Caco-2 (cell line): ENCODE results near the gene TEX50. TPM values are rescaled to one million over a fixed set of nuclear protein-coding genes. Genes with fewer than 3 reads are reported as not detected.
A peak's percentile ranks its signal among the peaks of the same experiment; 100 is the strongest.

ENCODE experiments used
- BruUV-seq: library from RNA; stranded (reverse); fragments of 400-500 nt; replicated peaks from 2 replicates; lab custom pipeline; 2021; lab: Mats Ljungman, UMichigan
- CTCF ChIA-PET: fragments of 300-600 bp; sonication (Branson Sonifier 250); formaldehyde crosslinking; loops from one replicate; lab custom pipeline; 2022; ENCODE audit warnings: antibody characterized with exemption; lab: Charles Lee
- POLR2A ChIA-PET: fragments of 300-600 bp; sonication (Branson Sonifier 250); formaldehyde crosslinking; loops from one replicate; lab custom pipeline; 2022; ENCODE audit warnings: antibody characterized with exemption; lab: Charles Lee
- DNase-seq, 2 experiments: peaks; one replicate each; pipeline versions ENCODE4 v3.0.0 to v3.0.0-alpha.2; 2020 to 2022
- H3K27me3 ChIP-seq: replicated peaks from 2 replicates; pipeline ENCODE4 v1.6.0; 2011; ENCODE audit warnings: low read length; ENCODE audit not compliant: control insufficient read depth, insufficient read depth
- H3K36me3 ChIP-seq: 2 replicates; pipeline ENCODE4 v1.5.1; 2011; ENCODE audit warnings: low read length; ENCODE audit not compliant: control insufficient read depth, insufficient read depth
- H3K4me1 ChIP-seq: fragments of 250-450 bp; sonication (Bioruptor Pico); 2 replicates; pipeline ENCODE4 v1.5.1; 2020; ENCODE audit warnings: mild to moderate bottlenecking
- H3K4me3 ChIP-seq: 2 replicates; pipeline ENCODE4 v1.5.1; 2011; ENCODE audit warnings: low read depth, mild to moderate bottlenecking, control low read depth, low read length
- H3K9me3 ChIP-seq: fragments of 250-450 bp; sonication (Bioruptor Pico); 2 replicates; pipeline ENCODE4 v1.5.1; 2020; ENCODE audit warnings: mild to moderate bottlenecking, moderate library complexity
- H3K27ac Mint-ChIP-seq: one replicate; pipeline ENCODE4 v1.8.0; 2022; ENCODE audit warnings: mixed read lengths; ENCODE audit not compliant: unreplicated experiment
- H3K27me3 Mint-ChIP-seq: one replicate; pipeline ENCODE4 v1.8.0; 2022; ENCODE audit warnings: mixed read lengths; ENCODE audit not compliant: insufficient read depth, unreplicated experiment
- H3K36me3 Mint-ChIP-seq: one replicate; pipeline ENCODE4 v1.8.0; 2022; ENCODE audit warnings: mild to moderate bottlenecking, mixed read lengths; ENCODE audit not compliant: insufficient read depth, unreplicated experiment
- H3K4me1 Mint-ChIP-seq: one replicate; pipeline ENCODE4 v1.8.0; 2022; ENCODE audit warnings: low read depth, mixed read lengths; ENCODE audit not compliant: unreplicated experiment
- H3K4me3 Mint-ChIP-seq: one replicate; pipeline ENCODE4 v1.8.0; 2022; ENCODE audit warnings: mild to moderate bottlenecking, moderate library complexity, mixed read lengths; ENCODE audit not compliant: unreplicated experiment
- H3K9me3 Mint-ChIP-seq: one replicate; pipeline ENCODE4 v1.8.0; 2022; ENCODE audit warnings: mixed read lengths; ENCODE audit not compliant: unreplicated experiment
- intact Hi-C: fragments of 100-400 bp; cut with micrococcal nuclease; formaldehyde crosslinking; loops from one replicate; pipeline ENCODE4 v1.10.0; 2022; ENCODE audit not compliant: unreplicated experiment
- total RNA-seq: library from RNA; stranded (reverse); gene quantifications from 2 replicates; pipeline ENCODE4 v1.2.3, GENCODE V29; 2022
- TF ChIP-seq, protein P1 (sequence below), 2 experiments: fragments of 200-600 bp in 1 of 2; IDR thresholded peaks; 1 replicate in 1 of 2; 2 replicates in 1 of 2; pipeline versions ENCODE4 v1.5.1 to v1.8.0; 2011 to 2022; ENCODE audit warnings: antibody characterized with exemption in 1 of 2, control low read depth in 1 of 2, inconsistent platforms in 1 of 2, low read depth in 1 of 2, low read length in 1 of 2, mild to moderate bottlenecking in 1 of 2, moderate library complexity in 1 of 2; ENCODE audit not compliant: insufficient read depth in 1 of 2, severe bottlenecking in 1 of 2, unreplicated experiment in 1 of 2

TEX50 gene
- total RNA-seq, 1 experiment from 2014 or later, result not detected

DNA sequence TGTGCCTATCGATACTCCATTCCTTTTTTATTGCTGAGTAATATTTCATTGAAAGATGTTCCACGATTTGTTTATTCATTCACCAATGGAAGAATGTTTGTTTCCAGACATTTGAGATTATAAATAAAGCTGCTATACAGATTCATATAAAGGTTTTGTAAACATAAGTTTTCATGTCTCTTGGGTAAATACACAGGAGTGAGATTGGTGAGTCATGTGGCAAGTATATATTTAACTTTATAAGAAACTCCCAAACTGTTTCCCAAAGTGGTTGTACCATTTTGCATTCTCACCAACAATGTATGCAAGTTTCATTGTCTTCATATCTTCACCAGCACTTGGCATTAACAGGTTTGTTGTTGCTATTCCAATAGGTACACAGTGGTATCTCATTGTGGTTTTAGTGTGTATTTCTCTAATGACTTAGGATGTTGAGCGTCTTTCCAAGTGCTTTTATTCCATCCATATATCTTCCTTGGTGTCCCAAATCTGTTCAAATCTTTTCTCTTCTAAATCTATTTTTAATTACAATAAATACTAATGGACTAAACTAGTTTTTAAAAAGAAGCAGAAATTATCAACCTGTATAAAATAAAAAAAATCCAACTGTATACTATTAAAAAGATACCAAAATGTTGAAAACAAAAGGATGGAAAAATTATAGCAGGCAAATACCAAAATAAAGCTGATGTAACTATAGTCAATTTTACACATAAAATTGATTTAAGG, 38.9 kb upstream of the TEX50 start:
- no peaks in the 10 kb centered on the region for H3K27me3 ChIP-seq
- H3K4me1 ChIP-seq, result no peaks in the 10 kb centered on the region
- Mint-ChIP-seq H3K27me3 (peaks cover 10% of the 10 kb centered on the region), H3K9me3 (no peaks in the 10 kb centered on the region), H3K4me1 (no peaks in the 10 kb centered on the region), H3K27ac (no peak overlapping the region), H3K36me3 (no peaks in the 10 kb centered on the region), H3K4me3 (no peak overlapping the region)
- ChIA-PET POLR2A (no interaction called here), CTCF (no interaction called here)
- TF ChIP-seq, protein P1, sequence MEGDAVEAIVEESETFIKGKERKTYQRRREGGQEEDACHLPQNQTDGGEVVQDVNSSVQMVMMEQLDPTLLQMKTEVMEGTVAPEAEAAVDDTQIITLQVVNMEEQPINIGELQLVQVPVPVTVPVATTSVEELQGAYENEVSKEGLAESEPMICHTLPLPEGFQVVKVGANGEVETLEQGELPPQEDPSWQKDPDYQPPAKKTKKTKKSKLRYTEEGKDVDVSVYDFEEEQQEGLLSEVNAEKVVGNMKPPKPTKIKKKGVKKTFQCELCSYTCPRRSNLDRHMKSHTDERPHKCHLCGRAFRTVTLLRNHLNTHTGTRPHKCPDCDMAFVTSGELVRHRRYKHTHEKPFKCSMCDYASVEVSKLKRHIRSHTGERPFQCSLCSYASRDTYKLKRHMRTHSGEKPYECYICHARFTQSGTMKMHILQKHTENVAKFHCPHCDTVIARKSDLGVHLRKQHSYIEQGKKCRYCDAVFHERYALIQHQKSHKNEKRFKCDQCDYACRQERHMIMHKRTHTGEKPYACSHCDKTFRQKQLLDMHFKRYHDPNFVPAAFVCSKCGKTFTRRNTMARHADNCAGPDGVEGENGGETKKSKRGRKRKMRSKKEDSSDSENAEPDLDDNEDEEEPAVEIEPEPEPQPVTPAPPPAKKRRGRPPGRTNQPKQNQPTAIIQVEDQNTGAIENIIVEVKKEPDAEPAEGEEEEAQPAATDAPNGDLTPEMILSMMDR (IDR thresholded peaks at IDR 0.05; ENCODE audit: insufficient read depth in 1 of 2, low read depth in 1 of 2, low read length in 1 of 2, severe bottlenecking in 1 of 2, unreplicated experiment in 1 of 2), result no peak
- 0 out of 2 replicates have a peak, but pooled peaks cover 4% of the 10 kb centered on the region for H3K9me3 ChIP-seq
- DNase-seq, result no peak
- H3K4me3 ChIP-seq, result no peak overlapping the region
- no peaks in the 10 kb centered on the region for H3K36me3 ChIP-seq
- no TSS peak for BruUV-seq
- intact Hi-C loops, result no loop called here

DNA sequence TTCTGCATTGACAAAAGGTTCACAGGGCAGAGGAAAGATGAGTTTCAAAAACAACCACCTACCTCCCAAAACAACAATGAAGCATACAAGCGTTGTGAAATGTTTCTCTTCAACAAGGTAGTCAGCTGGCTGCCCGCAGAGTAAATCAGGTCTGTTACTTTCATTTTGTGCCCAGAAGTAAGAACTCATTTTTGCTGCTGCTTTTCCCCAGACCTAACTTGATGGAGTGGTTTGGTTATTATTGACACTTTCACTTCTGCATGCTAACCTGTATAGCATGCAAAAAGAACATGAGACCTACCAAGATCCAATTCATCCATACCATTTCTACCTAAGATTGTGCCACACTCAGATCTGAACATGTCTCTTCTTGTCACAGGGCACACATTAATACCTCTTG, 33.5 kb upstream of the TEX50 start:
- Histone ChIP-seq H3K36me3 (no peaks in the 10 kb centered on the region), H3K4me3 (no peak overlapping the region), H3K4me1 (peaks cover 11% of the 10 kb centered on the region), H3K27me3 (no peaks in the 10 kb centered on the region), H3K9me3 (0 out of 2 replicates have a peak, but pooled peaks cover 3% of the 10 kb centered on the region)
- DNase-seq, result no peak
- H3K27me3 Mint-ChIP-seq, result no peaks in the 10 kb centered on the region
- intact Hi-C loops, result no loop called here
- BruUV-seq, result no TSS peak
- ChIA-PET POLR2A (no interaction called here), CTCF (no interaction called here)
- peaks cover 8% of the 10 kb centered on the region for H3K4me1 Mint-ChIP-seq
- no peak overlapping the region for H3K4me3 Mint-ChIP-seq
- no peak overlapping the region for H3K27ac Mint-ChIP-seq
- peaks cover 9% of the 10 kb centered on the region for H3K9me3 Mint-ChIP-seq
- TF ChIP-seq, protein P1 (IDR thresholded peaks at IDR 0.05; ENCODE audit: insufficient read depth in 1 of 2, low read depth in 1 of 2, low read length in 1 of 2, severe bottlenecking in 1 of 2, unreplicated experiment in 1 of 2), result no peak
- H3K36me3 Mint-ChIP-seq, result no peaks in the 10 kb centered on the region

DNA sequence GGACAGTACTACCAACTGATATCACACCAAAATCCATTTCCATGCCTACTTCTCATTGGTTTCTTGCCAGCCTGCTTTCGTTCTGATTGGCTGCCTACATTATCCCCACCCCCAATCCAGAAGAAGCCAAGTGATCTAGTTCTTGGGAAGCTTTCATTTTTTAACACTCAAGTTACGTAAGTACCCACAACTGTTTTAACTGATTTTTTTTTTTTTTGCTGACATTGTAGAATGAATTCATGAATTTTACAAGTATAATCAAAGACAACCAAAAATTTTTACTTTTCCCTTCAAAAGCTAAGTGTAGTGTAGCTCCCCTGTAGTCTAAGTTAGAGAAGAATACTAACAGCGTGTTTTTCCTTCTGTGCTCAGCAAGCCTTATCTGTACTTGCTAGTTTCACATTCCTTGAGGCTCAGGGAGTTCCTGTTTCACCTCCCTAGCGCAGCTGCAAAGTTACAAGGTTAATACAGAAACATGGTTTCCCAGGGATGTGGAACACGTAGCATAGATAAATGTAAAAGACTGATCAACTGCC, 32.0 kb upstream of the TEX50 start, which contains the start of gene SLC9C2:
SLC9C2 (minus strand) TSS at position 17 of the 536 bp plus-strand sequence. CDS start 1,296 bp downstream, outside the sequence.
- H3K4me1 Mint-ChIP-seq, result peaks cover 8% of the 10 kb centered on the region
- peaks cover 11% of the 10 kb centered on the region for H3K4me1 ChIP-seq
- H3K27me3 Mint-ChIP-seq, result no peaks in the 10 kb centered on the region
- peak within 1 kb of the TSS; percentile 5 for H3K4me3 Mint-ChIP-seq
- TF ChIP-seq, protein P1 (IDR thresholded peaks at IDR 0.05; ENCODE audit: insufficient read depth in 1 of 2, low read depth in 1 of 2, low read length in 1 of 2, severe bottlenecking in 1 of 2, unreplicated experiment in 1 of 2), result no peak
- ChIA-PET POLR2A (no interaction called here), CTCF (no interaction called here)
- H3K27ac Mint-ChIP-seq, result peak within 1 kb of the TSS; percentile 49
- no peaks in the 10 kb centered on the region for H3K27me3 ChIP-seq
- H3K4me3 ChIP-seq, result no peak within 1 kb of the TSS
- intact Hi-C loops, result no loop called here
- H3K36me3 ChIP-seq, result no peaks in the 10 kb centered on the region
- no TSS peak for BruUV-seq
- H3K9me3 ChIP-seq, result no peaks in the 10 kb centered on the region
- H3K36me3 Mint-ChIP-seq, result no peaks in the 10 kb centered on the region
- H3K9me3 Mint-ChIP-seq, result peaks cover 15% of the 10 kb centered on the region
- peak; percentile 38 to 51 for DNase-seq
